T-helper 22 cell (primary cell): ENCODE measurements around the gene LHPP.

Experiments used
- DNase-seq: peaks from one replicate; pipeline ENCODE4 v3.0.0-alpha.2; 2020; ENCODE audit warnings: low read depth

LHPP gene

DNA sequence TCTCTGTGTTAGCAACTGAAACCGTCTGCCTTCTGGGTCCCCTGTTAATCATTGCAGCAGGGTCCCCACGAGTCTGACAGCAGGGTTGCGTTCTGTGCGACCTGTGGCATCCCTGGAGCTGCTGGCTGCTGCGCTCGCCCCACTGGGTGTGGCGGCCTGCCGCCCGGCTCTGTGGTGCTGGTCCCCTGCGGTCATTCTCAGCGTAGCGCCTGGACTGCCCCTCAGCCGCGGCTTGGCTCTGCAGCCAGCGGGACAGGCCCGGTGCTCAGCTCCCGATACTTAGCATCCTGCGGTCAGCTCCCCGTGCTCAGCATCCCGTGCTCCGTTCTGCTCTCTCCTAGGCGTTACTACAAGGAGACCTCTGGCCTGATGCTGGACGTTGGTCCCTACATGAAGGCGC lies 35.0 kb downstream of the LHPP start:
- DNase-seq = no peak

DNA sequence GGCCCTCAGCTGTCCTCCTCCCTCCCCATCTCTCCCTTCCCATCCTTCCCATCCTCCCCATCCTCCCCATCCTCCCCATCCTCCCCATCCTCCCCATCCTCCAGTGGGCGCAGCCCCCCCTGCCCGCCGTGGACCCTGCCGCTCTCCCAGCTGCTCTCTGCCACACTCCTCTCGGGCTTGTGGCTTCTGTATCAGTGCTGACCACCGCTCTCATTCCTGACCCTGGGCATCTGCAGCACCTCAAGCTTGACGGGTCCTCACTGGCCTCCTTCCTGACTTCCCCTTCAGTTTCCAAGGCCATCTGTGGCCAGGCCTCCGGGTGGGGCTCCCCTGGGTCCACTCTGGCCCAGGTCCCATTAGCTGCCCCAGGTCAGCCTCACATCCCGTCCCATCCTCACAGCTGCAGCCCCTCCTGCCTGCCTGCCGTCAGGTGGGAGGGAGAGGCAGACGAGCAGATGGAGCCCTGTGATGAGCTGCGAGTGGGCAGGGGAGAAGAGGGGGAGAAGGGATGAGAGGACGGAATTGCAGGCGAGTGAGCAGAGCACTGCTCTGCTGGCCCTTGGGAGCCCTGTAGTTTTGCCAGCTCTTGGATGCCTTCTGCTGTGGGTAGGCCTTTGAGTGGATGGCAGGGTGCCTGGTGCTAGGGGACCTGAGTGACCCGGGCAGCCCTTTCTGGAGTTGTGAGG lies 35.7 kb downstream of the LHPP start:
- DNase-seq = no peak

DNA sequence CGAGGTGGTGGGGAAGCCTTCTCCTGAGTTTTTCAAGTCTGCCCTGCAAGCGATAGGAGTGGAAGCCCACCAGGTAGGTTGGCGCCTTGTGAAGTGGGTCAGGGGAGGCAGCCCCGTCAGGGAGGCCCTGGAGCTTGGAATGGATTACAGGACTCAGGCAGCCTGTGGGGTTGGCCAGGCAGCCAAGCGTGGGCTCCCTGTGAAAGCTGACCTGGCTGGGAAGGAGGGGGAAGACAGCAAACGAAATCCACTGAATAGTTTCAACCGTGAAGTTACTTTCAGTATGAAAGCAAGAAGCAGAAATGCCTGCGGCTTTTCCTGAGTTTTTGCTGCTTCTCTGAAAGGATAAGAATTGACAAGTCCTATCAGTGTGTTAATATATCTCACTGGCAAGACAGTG lies 36.4 kb downstream of the LHPP start:
- no peak for DNase-seq

DNA sequence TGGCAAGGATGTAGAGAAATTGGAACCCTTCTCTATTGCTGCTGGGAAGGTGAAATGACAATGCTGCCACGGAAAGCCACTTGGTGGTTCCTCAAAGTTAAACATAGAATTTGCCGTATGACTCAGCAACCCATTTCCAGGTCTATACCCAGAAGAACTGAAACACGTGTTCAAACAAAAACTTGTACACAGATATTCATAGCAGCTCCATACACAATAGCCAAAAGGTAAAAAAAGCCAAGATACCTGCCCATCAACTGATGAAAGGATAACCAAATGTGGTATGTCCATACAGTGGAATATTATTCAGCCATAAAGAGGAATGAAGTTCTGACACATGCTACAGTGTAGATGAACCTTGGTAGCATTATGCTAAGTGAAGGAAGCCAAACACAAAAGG lies 39.1 kb downstream of the LHPP start:
- DNase-seq = no peak

DNA sequence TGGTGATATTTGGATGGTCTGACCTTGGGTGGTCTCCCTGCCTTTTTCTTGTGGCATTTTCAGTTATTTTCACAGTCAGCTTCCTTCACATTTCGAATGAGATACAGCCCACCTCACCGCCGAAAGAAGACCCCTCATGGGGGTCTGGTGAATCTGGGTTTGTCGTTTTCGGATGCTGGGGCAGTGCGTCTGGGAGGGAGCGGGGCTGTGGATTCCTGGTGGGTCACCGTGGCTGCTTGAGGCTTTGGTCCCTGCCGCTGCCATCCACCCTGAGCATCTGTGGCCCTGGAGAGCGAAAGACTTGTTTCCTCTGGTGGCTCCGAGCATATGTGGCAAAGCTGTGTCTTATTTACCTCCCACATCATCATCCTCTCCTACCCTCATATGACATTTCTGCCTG lies 43.1 kb downstream of the LHPP start:
- no peak for DNase-seq

DNA sequence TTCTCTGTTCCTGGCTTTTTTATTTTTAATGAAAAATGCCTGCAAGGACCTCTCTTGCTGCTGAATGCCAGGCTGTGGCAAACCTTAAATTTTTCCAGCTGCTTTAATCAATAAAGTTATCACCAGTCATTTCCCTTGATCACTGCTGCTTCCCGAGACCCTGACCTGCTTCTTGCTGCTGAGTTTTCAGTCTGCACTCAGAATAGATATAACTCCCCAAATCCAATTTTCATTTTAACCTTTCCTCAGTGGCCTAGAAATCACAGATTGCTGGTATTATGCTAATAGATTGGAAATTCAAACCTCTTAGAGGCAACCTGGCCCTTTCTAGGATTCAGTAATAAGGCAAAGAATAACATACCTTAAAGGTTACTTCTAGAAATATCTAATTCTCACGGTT lies 43.7 kb downstream of the LHPP start:
- no peak for DNase-seq

DNA sequence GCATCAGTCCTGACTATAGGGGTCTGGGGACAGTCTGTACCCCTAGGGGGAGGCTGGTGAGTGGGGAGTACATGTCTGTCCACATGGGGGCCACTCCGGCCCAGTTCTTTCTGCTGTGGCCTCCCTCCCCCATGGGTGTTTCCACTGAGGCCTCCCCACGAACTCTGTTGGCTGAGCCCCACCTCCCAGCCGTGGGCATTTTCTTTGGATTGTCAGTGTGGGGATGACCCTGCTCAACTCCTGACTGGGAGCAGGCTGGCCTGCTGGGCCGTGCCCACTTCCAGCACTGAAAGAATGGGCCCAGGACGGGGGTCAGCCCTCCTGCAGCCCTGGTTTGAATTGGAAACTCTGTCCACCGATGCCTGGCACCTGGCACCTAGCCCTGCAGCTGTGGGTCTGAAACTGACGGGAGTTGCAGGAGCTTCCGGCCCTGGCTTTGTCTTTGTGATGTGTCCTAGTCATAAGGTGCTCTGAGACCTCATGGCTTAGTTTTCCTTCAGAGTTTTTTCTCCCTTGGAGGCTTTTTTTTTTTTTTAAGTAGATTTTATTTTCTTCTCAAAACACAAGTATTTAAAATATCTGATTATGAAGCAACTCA lies 46.5 kb downstream of the LHPP start:
- no peak for DNase-seq

DNA sequence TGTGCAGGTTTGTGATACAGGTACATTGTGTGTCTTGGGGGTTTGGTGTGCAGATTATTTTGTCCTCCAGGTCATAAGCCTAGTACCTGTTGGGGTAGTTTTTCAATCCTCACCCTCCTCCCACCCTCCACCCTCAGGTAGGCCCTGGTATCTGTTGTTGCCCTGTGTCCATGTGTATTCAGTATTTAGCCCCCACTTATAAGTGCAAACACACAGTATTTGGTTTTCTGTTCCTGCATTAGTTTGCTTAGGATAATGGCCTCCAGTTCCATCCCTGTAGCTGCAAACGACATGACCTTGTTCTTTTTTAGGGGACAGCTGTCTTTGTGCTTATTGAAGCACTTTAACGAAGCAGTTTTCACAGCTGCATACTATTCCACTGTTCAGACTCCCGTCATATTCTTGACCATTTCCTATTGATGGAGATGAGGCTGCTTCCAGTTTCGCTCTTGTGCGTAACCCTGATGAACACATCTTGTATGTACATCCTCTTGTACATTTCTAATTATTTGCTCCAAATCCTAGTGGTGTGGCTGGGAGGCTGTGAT lies 47.4 kb downstream of the LHPP start:
- DNase-seq = no peak

DNA sequence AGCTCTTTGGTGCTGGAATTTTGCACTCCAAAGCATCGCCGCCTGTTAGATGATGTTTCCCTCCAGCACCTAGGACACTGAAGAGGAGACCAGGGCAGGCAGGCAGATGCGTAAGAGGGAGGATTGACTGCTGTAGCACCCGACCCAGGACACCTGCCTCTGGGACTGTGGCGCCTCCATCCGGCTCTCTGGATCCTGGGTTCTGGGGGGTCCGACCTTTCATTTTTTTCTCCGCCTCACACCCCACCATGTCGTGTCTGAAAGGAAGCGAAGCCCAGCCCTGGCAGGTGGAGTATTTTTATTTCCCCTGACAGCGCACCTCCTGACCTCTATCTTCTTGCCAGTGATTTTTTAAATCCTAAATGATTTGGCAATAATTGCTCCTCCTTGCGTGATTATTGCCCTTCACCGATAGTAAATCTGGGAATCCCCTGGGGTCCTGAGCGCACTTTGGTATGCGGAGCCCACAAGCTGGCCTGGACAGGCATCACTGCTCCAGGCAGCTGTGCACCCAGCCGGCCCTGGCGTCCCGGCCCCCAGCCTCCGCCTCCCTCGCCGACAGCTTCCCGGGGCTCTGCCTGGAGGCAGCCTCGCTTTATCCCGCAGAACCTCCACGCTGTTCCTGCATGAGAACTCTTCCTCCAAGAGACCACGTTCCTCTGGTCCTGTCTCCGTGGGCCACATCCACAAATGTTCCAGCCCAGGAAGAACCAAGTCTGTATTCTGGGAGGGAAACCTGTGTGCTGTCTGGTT lies 48.4 kb downstream of the LHPP start:
- DNase-seq = no peak

DNA sequence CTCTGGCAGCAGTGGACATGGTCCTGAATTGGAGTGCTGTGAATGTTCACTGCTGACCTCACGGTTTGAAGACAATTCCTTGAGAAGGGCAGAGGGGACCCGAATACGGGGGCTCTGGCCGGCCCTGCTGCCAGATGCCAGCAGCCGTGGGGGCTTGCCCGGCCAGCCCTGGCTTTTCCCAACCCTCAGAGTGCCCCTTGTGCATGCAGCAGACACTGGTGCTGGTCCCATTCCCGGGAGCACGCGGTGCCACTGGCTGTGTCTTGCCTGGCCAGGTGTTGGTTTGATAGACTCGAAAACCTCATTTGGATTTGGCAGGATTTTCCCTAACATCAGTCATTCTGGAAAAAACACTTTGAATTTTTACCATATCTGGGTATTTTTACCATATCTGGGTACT lies 49.1 kb downstream of the LHPP start:
- no peak for DNase-seq

DNA sequence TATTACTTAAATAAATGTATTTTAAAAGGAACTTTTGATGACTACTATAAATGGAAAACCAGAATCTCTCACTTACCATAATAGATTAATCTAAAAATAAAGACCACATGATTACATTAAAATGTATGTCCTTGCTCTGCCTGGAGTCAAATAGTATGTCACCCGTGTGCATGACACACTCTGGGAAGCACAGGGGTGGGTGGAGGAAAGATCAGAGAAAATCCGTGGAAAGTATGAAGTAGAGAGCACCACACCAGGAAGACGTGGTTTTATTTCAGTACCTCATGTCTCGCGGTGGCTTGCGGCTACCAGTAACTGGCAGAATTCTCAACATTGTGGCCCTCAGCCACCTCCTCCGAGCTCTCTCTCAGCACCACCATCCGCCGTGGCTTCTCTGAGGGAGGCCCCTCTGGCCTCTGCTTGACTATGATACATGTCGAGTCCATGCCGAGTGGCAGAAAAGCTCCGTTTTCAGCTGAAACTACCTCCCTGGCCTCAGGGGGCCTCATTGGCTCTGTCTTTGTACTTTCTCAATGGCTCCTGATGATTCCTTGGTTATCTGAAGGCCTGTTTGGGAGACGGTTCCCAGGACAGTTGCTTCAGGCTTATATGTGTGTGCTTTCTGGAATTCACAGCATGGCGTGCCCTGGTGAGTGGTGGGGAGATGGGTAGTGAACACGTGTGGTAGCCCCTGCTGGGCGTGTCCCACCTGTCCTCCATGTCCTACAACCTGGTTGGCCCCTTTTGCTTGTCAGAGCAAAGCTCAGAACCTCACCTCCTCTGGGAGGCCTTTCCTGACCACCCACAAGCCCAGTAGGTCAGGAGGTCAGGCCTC lies 49.8 kb downstream of the LHPP start:
- DNase-seq = no peak

DNA sequence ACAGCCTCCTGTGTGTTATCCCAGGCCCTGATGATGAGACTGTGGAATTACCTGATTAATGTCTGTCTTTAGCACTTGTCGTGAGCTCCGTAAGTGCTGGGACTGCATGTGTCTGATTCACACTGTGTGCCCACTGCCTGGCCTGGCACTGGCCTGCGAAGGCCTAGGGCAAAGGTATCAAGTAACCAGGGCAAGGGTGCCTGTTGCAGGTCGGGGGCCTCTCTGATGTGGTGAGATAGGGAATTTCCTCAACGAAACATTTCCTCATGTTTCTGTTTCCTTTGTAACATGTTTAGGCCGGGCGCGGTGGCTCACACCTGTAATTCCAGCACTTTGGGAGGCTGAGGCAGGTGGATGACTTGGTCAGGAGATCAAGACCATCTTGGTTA lies 50.4 kb downstream of the LHPP start:
- DNase-seq = no peak

DNA sequence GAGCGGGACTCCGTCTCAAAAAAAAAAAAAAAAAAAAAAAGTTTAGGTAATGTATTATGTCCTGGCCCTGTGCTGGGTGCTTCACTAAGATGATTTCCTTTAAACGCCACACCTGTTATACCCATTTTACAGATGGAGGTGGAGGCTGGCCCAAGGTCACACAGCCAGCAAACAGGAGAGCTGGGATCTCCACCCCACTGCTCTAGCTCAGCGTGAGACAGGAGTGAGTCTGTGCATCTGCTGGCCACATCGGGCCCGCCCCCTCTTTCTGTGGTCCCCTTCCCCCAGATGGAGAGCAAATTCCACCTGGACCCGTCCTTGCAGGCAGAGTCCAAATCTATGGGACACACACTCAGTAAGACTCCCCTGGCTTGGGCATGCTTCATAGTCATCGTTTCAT lies 51.0 kb downstream of the LHPP start:
- no peak for DNase-seq

DNA sequence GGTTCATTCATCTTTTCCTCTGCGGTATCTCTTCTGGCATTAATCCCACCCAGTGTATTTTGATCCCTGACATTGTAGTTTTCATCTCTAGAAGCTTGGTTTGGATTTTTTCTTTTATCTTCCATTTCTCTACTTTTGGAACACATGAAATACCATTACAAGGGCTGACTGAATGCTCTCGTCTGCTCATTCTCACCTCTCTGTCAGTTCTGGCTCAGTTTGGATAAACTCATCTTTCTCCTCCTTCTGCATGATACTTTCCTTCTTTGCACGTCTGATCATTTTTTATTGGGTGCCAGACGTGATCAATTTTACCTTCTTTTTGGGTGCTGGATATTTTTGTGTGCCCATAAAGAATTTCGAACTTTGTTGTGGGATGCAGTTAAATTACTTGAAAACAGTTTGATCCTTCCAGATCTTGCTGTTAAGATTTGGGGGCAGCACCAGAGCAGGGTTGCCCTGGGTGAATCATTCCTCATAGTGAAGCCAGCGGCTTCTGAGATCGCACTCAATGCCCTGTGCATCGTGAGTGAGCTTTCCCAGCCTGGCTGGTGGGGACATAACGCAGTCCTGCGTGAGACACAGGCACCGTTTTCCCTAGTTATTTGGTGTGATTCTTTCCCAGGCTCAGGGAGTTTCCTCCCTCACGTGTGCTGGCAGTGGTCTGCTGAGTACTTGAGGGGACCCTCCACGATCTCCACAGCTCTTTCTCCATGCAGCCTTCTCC lies 53.8 kb downstream of the LHPP start:
- DNase-seq = no peak

DNA sequence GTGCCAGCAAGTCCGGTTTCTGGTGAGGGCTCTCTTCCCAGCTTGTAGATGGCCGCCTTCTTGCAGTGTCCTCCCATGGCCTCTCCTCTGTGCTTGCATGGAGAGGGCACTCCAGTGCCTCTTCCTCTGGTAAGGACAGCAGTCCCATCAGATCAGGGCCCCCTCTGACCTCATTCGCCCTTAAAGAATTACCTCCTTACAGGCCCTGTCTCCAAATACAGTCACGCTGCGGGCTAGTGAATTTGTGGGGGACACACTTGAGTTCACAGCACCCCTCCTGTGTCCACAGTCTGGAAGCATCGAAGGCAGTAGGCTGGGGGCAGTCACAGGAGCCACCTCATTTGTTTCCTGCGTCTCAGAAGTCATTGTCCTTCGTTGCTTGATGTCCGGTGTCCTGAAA lies 54.6 kb downstream of the LHPP start:
- no peak for DNase-seq

DNA sequence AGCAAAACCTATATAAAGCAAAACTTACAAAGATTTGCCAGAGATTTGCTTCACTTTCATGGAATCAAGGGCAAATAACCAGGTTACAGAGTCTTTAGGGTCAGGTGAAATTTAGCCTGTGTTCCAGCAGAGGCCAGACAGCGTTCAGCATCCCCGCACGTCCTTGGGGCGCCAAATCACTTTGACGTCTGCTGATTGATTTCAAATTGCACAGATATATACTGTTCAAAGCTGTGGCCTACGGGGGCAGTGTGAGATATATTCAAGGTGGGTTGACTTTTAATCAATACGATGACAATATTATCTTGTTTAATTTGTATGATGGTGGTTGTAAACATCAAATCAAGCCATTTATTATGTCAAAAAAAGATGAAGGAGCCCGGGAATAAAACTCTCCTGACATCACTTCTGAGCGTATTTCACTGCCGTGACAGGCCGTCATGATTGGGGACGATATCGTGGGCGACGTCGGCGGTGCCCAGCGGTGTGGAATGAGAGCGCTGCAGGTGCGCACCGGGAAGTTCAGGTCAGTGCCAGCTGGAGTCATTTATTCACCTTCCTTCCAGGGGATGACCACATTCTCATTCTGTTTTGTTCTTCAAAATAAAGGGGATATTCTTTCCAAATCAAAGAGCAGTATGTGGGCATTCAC lies 55.2 kb downstream of the LHPP start:
- DNase-seq = no peak

DNA sequence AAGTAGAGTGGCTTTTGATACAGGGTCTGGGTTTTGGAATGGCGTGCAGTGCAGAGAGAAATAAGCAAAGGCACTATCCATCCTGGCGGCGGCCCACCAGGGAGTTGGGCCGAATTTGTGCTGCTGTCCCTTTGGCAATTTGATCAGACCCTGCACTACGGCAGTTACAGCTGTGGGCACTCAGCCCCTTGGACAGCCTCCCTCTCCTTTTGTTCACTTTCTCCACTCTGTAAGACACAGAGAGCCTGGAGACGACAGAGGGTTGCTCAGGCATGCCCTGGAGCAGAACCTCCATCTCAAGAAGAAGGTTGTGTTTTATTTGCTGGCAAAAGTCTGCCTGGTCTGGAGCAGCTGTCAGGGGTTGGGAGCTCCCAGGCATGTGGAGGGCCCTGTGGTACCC lies 55.8 kb downstream of the LHPP start:
- DNase-seq = no peak

DNA sequence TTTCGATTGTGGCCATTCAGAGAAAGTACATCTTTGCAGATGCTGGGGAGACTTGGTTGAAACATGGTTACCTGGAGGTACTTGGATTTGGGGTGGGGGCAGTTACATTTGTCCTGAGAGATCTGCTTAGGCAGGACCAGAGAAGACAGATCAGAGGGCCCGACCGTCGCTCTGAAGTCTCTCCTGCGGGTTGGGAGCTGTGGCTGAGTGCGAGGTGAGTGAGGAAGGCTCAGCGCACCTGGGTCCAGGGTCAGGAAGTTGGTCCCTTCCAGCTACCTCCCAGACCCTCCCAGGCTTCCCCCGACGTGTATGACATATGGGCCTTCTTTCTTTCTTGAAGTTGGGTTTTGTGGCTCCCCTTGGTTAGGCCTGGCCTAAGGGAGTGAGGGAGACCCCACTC lies 56.3 kb downstream of the LHPP start:
- DNase-seq = no peak

DNA sequence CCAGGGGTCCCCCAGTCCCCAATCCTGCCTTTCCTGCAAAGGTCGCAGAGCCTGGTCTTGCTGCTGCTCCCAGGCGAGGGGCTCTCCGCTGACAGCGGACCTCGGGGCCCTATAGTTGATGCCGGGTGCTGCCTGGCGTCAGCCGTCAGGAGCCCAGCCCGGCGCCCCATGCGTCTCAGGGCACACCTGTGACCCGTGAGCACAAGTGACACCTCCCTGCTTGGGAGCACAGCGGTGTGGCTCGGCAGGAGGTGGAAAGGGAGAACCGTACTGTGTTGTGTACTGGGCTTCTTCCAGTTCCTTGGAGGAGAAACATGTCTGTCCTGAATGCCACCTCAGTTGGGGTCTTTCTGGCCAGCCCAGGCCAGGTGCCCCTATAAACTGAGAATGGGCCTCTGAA lies 56.7 kb downstream of the LHPP start:
- no peak for DNase-seq

DNA sequence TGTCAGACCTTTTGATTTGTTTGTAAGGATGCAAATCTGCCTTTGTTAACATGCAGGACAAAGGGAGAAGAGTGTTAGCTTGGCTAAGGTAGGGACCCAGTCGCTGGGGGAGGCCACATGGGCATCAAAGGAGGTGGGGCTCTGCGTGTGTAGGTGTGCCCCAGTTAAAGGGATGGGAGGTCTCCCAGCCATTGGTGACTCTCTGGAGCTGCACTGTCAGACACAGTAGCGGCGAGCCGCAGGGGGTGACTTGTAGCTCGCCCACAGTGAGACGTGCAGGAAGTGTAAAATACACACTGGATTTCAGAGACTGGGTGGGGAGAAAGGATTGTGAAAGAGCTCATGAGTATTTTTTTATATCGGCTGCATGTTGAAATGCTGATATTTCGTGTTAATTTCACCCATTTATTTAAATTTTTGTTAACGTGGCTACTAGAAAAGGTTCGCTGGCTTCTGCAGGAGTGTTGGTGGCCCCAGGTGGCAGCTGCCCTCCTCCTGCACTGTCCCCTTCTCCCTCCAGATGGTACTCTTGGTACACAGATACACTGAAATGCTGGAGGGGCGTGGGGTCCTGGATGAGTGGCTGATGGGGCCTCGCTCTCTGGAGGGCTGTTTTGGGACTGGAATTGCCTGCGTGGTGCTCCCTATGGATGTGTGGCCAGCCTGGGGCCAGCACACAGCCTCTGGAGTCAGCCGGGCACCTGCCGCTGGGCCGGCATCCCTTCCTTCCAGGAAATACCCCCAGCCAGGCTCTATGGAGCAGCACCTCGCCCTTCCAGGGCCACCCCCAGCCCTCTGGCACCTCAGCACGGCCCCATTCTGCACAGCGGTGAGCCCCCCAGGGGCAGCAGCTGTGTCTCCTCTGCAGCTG lies 59.2 kb downstream of the LHPP start:
- DNase-seq = no peak
